H1 (cell line): Measurements from ENCODE around the gene BOD1L2. TPM values are rescaled to one million over a fixed set of nuclear protein-coding genes. Genes with fewer than 3 reads are reported as not detected.

Experiments used
- CTCF ChIA-PET: fragments of 300-600 bp; sonication (Branson Sonifier 250); formaldehyde crosslinking; loops from one replicate; lab custom pipeline; 2021; ENCODE audit not compliant: partially characterized antibody; lab: Charles Lee
- POLR2A ChIA-PET: fragments of 300-600 bp; sonication (Branson Sonifier 250); formaldehyde crosslinking; loops from one replicate; lab custom pipeline; 2021; ENCODE audit warnings: inconsistent platforms; ENCODE audit not compliant: partially characterized antibody; lab: Charles Lee
- DNase-seq, 2 experiments: peaks; one replicate each; pipeline versions ENCODE4 v3.0.0 to v3.0.0-alpha.2; 2010 to 2022; ENCODE audit warnings: low spot score in 2 of 2, low read depth in 1 of 2, mixed read lengths in 1 of 2
- FAIRE-seq: peaks from 2 replicates; lab custom pipeline; 2011; peaks lifted over from hg19 to GRCh38; lab: Jason Lieb, UNC
- H2AFZ ChIP-seq: 2 replicates; pipeline ENCODE4 v1.8.1; 2012; ENCODE audit warnings: low read length, inconsistent platforms
- H2AK5ac ChIP-seq: 2 replicates; pipeline ENCODE4 v1.6.1; 2013; ENCODE audit warnings: low read depth, low read length
- H2BK120ac ChIP-seq: replicated peaks from 2 replicates; pipeline ENCODE3; 2013; ENCODE audit warnings: low read depth, low read length, inconsistent platforms
- H2BK12ac ChIP-seq: 2 replicates; pipeline ENCODE4 v1.6.1; 2013; ENCODE audit warnings: low read depth, low read length
- H2BK15ac ChIP-seq: 2 replicates; pipeline ENCODE4 v1.6.1; 2013; ENCODE audit warnings: low read length
- H2BK20ac ChIP-seq: 2 replicates; pipeline ENCODE4 v1.6.1; 2013; ENCODE audit warnings: low read length
- H2BK5ac ChIP-seq: 2 replicates; pipeline ENCODE4 v1.6.1; 2013; ENCODE audit warnings: low read depth, low read length
- H3K14ac ChIP-seq: 2 replicates; pipeline ENCODE4 v1.6.1; 2013; ENCODE audit warnings: inconsistent platforms; ENCODE audit not compliant: insufficient read length
- H3K18ac ChIP-seq: 2 replicates; pipeline ENCODE4 v1.6.1; 2013; ENCODE audit warnings: low read length; ENCODE audit errors: extremely low read depth
- H3K23ac ChIP-seq: 2 replicates; pipeline ENCODE4 v1.6.1; 2013; ENCODE audit warnings: inconsistent platforms; ENCODE audit not compliant: insufficient read length
- H3K23me2 ChIP-seq: 2 replicates; pipeline ENCODE4 v1.6.1; 2013; ENCODE audit warnings: low read depth, low read length
- H3K27ac ChIP-seq: 2 replicates; pipeline ENCODE4 v1.6.1; 2011; ENCODE audit warnings: low read depth, low read length, inconsistent platforms
- H3K27me3 ChIP-seq, 4 experiments: replicated peaks in 1 of 4; 1 replicate in 1 of 4; 2 replicates in 3 of 4; pipeline versions ENCODE4 v1.6.1 to v1.8.1; 2011 to 2013; ENCODE audit warnings: low read length in 3 of 4, mild to moderate bottlenecking in 3 of 4, inconsistent platforms in 2 of 4, mixed read lengths in 2 of 4, moderate library complexity in 1 of 4; ENCODE audit not compliant: control insufficient read depth in 3 of 4, insufficient read depth in 3 of 4; ENCODE audit errors: extremely low read depth in 1 of 4
- H3K36me3 ChIP-seq, 4 experiments: 2 replicates each; pipeline versions ENCODE4 v1.6.1 to v1.8.1; 2011 to 2013; ENCODE audit warnings: mild to moderate bottlenecking in 4 of 4, low read length in 3 of 4, moderate library complexity in 2 of 4, control low read depth in 1 of 4, inconsistent platforms in 1 of 4; ENCODE audit not compliant: insufficient read depth in 4 of 4, control insufficient read depth in 2 of 4
- H3K4ac ChIP-seq: replicated peaks from 2 replicates; pipeline ENCODE3; 2013; ENCODE audit warnings: low read length, low read depth, mixed read lengths, inconsistent platforms; ENCODE audit not compliant: insufficient read length
- H3K4me1 ChIP-seq, 4 experiments: replicated peaks in 1 of 4; 1 replicate in 1 of 4; 2 replicates in 3 of 4; pipeline versions ENCODE4 v1.6.1 to v1.8.1; 2011 to 2013; ENCODE audit warnings: low read length in 3 of 4, inconsistent platforms in 2 of 4, mixed read lengths in 1 of 4; ENCODE audit not compliant: insufficient read depth in 4 of 4, control insufficient read depth in 3 of 4
- H3K4me2 ChIP-seq, 2 experiments: 2 replicates each; pipeline versions ENCODE4 v1.6.1 to v1.8.1; 2011 to 2013; ENCODE audit warnings: low read depth in 2 of 2, low read length in 2 of 2, control low read depth in 1 of 2, inconsistent platforms in 1 of 2, mild to moderate bottlenecking in 1 of 2; ENCODE audit not compliant: insufficient read depth in 1 of 2
- H3K4me3 ChIP-seq, 4 experiments: fragments of 200-600, 300-600 bp in 1 of 4; sonication (generic), shearing (Covaris generic), sonication (Bioruptor Twin) in 1 of 4; 2 replicates each; pipeline versions ENCODE4 v1.5.1 to v1.8.1; 2011 to 2016; ENCODE audit warnings: low read length in 4 of 4, low read depth in 3 of 4, control low read depth in 2 of 4, inconsistent platforms in 2 of 4, mild to moderate bottlenecking in 2 of 4, mixed read lengths in 1 of 4, moderate library complexity in 1 of 4; ENCODE audit not compliant: insufficient read depth in 2 of 4; ENCODE audit errors: extremely low read depth in 1 of 4
- H3K56ac ChIP-seq: replicated peaks from 2 replicates; pipeline ENCODE3; 2013; ENCODE audit warnings: low read depth, mild to moderate bottlenecking, mixed read lengths, low read length, inconsistent platforms; ENCODE audit not compliant: insufficient read length
- H3K79me1 ChIP-seq: 2 replicates; pipeline ENCODE4 v1.6.1; 2013; ENCODE audit warnings: low read depth, low read length, control low read depth
- H3K79me2 ChIP-seq, 2 experiments: 2 replicates each; pipeline versions ENCODE4 v1.6.1 to v1.8.1; 2012 to 2013; ENCODE audit warnings: low read length in 2 of 2, mild to moderate bottlenecking in 2 of 2, inconsistent platforms in 1 of 2; ENCODE audit not compliant: insufficient read depth in 2 of 2, control insufficient read depth in 1 of 2
- H3K9ac ChIP-seq, 4 experiments: replicated peaks in 1 of 4; 1 replicate in 1 of 4; 2 replicates in 3 of 4; pipeline versions ENCODE4 v1.6.1 to v1.8.1; 2011 to 2013; ENCODE audit warnings: low read depth in 3 of 4, low read length in 3 of 4, control low read depth in 2 of 4, mild to moderate bottlenecking in 2 of 4, moderate library complexity in 2 of 4, inconsistent platforms in 1 of 4; ENCODE audit errors: extremely low read depth in 1 of 4
- H3K9me3 ChIP-seq, 2 experiments: 2 replicates each; pipeline versions ENCODE4 v1.6.1 to v1.8.1; 2012 to 2013; ENCODE audit warnings: mild to moderate bottlenecking in 2 of 2, moderate library complexity in 2 of 2, control low read depth in 1 of 2, inconsistent platforms in 1 of 2, low read depth in 1 of 2, low read length in 1 of 2, mixed read lengths in 1 of 2; ENCODE audit not compliant: insufficient read depth in 2 of 2
- H4K20me1 ChIP-seq, 2 experiments: replicated peaks in 1 of 2; 2 replicates each; pipeline versions ENCODE3 to v1.8.1; 2011 to 2013; ENCODE audit warnings: inconsistent platforms in 2 of 2, low read length in 2 of 2, mild to moderate bottlenecking in 1 of 2; ENCODE audit not compliant: insufficient read depth in 2 of 2, control insufficient read depth in 1 of 2
- H4K5ac ChIP-seq: 2 replicates; pipeline ENCODE4 v1.6.1; 2013; ENCODE audit warnings: low read length, low read depth, mixed read lengths, inconsistent platforms; ENCODE audit not compliant: insufficient read length
- H4K8ac ChIP-seq: 2 replicates; pipeline ENCODE4 v1.8.0; 2013; ENCODE audit warnings: mild to moderate bottlenecking, moderate library complexity, low read length, inconsistent platforms; ENCODE audit not compliant: insufficient read depth; ENCODE audit errors: extremely low read depth
- H4K91ac ChIP-seq: replicated peaks from 2 replicates; pipeline ENCODE3; 2013; ENCODE audit warnings: low read length, mixed read lengths, inconsistent platforms; ENCODE audit not compliant: insufficient read length
- ATF2 ChIP-seq: IDR thresholded peaks from 2 replicates; pipeline ENCODE4 v1.6.1; 2012; ENCODE audit warnings: low read length, inconsistent platforms
- BCL11A ChIP-seq, 2 experiments: IDR thresholded peaks; one replicate each; pipeline ENCODE4 v1.6.1; 2011; ENCODE audit warnings: low read depth in 2 of 2, low read length in 2 of 2, mild to moderate bottlenecking in 2 of 2
- BRCA1 ChIP-seq: IDR thresholded peaks from 2 replicates; pipeline ENCODE4 v1.6.1; 2012; ENCODE audit warnings: low read depth, low read length, improper control_type of control experiment
- GABPA ChIP-seq: IDR thresholded peaks from 2 replicates; pipeline ENCODE4 v1.6.1; 2011; ENCODE audit warnings: mild to moderate bottlenecking, low read length, moderate library complexity, borderline replicate concordance; ENCODE audit not compliant: insufficient read depth
- HDAC2 ChIP-seq, 2 experiments: fragments of 300-600 bp in 1 of 2; sonication (generic) in 1 of 2; IDR thresholded peaks; 2 replicates each; pipeline ENCODE4 v1.6.1; 2011 to 2012; ENCODE audit warnings: low read depth in 2 of 2, low read length in 2 of 2, mild to moderate bottlenecking in 2 of 2, moderate library complexity in 2 of 2, borderline replicate concordance in 1 of 2, inconsistent platforms in 1 of 2
- HDAC6 ChIP-seq: IDR thresholded peaks from one replicate; pipeline ENCODE4 v1.7.1; 2012; ENCODE audit warnings: low read depth, mild to moderate bottlenecking, inconsistent platforms, low read length, moderate library complexity
- MAX ChIP-seq: IDR thresholded peaks from 2 replicates; pipeline ENCODE4 v1.6.1; 2012; ENCODE audit warnings: inconsistent platforms
- RAD21 ChIP-seq, 2 experiments: IDR thresholded peaks in 1 of 2; conservative IDR thresholded peaks in 1 of 2; 2 replicates each; pipeline ENCODE4 v1.6.1; 2011; ENCODE audit warnings: low read depth in 2 of 2, low read length in 2 of 2, improper control_type of control experiment in 1 of 2, inconsistent platforms in 1 of 2, mild to moderate bottlenecking in 1 of 2, moderate library complexity in 1 of 2
- RFX5 ChIP-seq: IDR thresholded peaks from 2 replicates; pipeline ENCODE4 v1.6.1; 2011; ENCODE audit warnings: low read depth, low read length, improper control_type of control experiment, borderline replicate concordance
- SP1 ChIP-seq: IDR thresholded peaks from 2 replicates; pipeline ENCODE4 v1.6.1; 2011; ENCODE audit warnings: low read depth, low read length
- SRF ChIP-seq: IDR thresholded peaks from 2 replicates; pipeline ENCODE4 v1.6.1; 2011; ENCODE audit warnings: mild to moderate bottlenecking, low read depth, low read length, moderate library complexity
- TBP ChIP-seq: IDR thresholded peaks from 2 replicates; pipeline ENCODE4 v1.6.1; 2011; ENCODE audit warnings: low read depth, low read length, improper control_type of control experiment
- WGBS, 2 experiments: shearing (Covaris generic) in 1 of 2; methylation state at CpG; one replicate each; pipeline versions ENCODE4 v1.1.6 to v1.1.7; 2013 to 2015; ENCODE audit warnings: low lambda C conversion rate in 2 of 2, mixed read lengths in 2 of 2, inconsistent platforms in 1 of 2, low coverage in 1 of 2, missing lambda C conversion rate in 1 of 2; ENCODE audit not compliant: insufficient replicate concordance in 2 of 2, insufficient coverage in 1 of 2, insufficient read length in 1 of 2; ENCODE audit errors: extremely low coverage in 1 of 2, missing lambda C conversion rate in 1 of 2; 5-methylcytosine and 5-hydroxymethylcytosine counted together
- polyA plus RNA-seq, 7 experiments: library from polyadenylated mRNA; depleted of rRNA in 3 of 7; stranded (reverse) in 5 of 7; unstranded in 2 of 7; fragments of >200 nt in 5 of 7; fragments of 200-250 nt in 2 of 7; gene quantifications; 1 replicate in 5 of 7; 2 replicates in 1 of 7; 4 replicates in 1 of 7; pipeline versions ENCODE4 v1.2.1 to v1.2.3, GENCODE V29; 2011 to 2013; ENCODE audit warnings: missing spikeins in 2 of 7, mixed read lengths in 2 of 7
- total RNA-seq: library from RNA; stranded (reverse); fragmentation: NEBNext Ultra II Directional; extraction: Animal tissue kit (Norgen Biotek cat#: 25700); gene quantifications from 2 replicates; pipeline ENCODE4 v1.2.1, GENCODE V29; 2021

Gene BOD1L2
- total and polyA plus RNA-seq, 2 of the 8 experiments (the other 6 are each of a cell fraction or from before 2014, with no cell fraction given) = not detected

GRCh38 chr18:57137847-57138246 lies 9.0 kb upstream of the BOD1L2 start:
- Histone ChIP-seq H3K14ac (no peak overlapping the region), H3K27ac (no peak overlapping the region), H2BK20ac (no peak overlapping the region), H2BK12ac (no peak overlapping the region), H3K4me3 (no peak overlapping the region), H3K4me2 (no peak overlapping the region), H3K79me1 (no peaks in the 10 kb centered on the region), H3K4me1 (no peaks in the 10 kb centered on the region), H3K27me3 (no peaks in the 10 kb centered on the region), H2AK5ac (no peak overlapping the region), H2BK120ac (no peak overlapping the region), H3K9ac (no peak overlapping the region), H3K23me2 (no peaks in the 10 kb centered on the region), H2AFZ (no peak overlapping the region), H2BK15ac (no peak overlapping the region), H3K9me3 (peaks cover 0 to 4% of the 10 kb centered on the region in 2 experiments; a peak in 1 of 4 replicates), H3K79me2 (no peaks in the 10 kb centered on the region), H3K23ac (no peak overlapping the region), H3K56ac (no peak overlapping the region), H4K5ac (no peak overlapping the region), H4K8ac (no peak overlapping the region), H4K20me1 (no peaks in the 10 kb centered on the region), H4K91ac (no peak overlapping the region), H3K4ac (no peak overlapping the region), H3K18ac (no peak overlapping the region), H2BK5ac (no peak overlapping the region), H3K36me3 (no peaks in the 10 kb centered on the region)
- 96% methylated on average over 3 of the region's 3 CpGs; no CpG with 5 or more reads in 1 of the 2 experiments for WGBS, 2 experiments
- DNase-seq (no peak), FAIRE-seq (no peak)
- POLR2A ChIA-PET = no interaction called here
- no peak for TF ChIP-seq SRF
- no peak for TF ChIP-seq TBP
- TF ChIP-seq MAX = no peak
- no peak for TF ChIP-seq HDAC6
- no peak for TF ChIP-seq BCL11A (IDR thresholded peaks at IDR 0.05; ENCODE audit: low read depth in 2 of 2, low read length in 2 of 2)
- no peak for TF ChIP-seq ATF2
- TF ChIP-seq GABPA = no peak
- no peak for TF ChIP-seq BRCA1
- no peak for TF ChIP-seq RAD21 (IDR thresholded peaks at IDR 0.05 in 1 of 2, conservative IDR thresholded peaks at IDR 0.05 in 1 of 2; ENCODE audit: low read depth in 2 of 2, low read length in 2 of 2)
- no peak for TF ChIP-seq RFX5
- TF ChIP-seq SP1 = no peak
- TF ChIP-seq HDAC2 (IDR thresholded peaks at IDR 0.05; ENCODE audit: borderline replicate concordance in 1 of 2, low read depth in 2 of 2, low read length in 2 of 2) = no peak
- CTCF ChIA-PET = no interaction called here
